Caco-2 (cell line): ENCODE results near the gene BMAL2. TPM values are rescaled to one million over a fixed set of nuclear protein-coding genes. Genes with fewer than 3 reads are reported as not detected.

Source experiments
- BruUV-seq: library from RNA; stranded (reverse); fragments of 400-500 nt; replicated peaks from 2 replicates; lab custom pipeline; 2021; lab: Mats Ljungman, UMichigan
- CTCF ChIA-PET: fragments of 300-600 bp; sonication (Branson Sonifier 250); formaldehyde crosslinking; loops from one replicate; lab custom pipeline; 2022; ENCODE audit warnings: antibody characterized with exemption; lab: Charles Lee
- POLR2A ChIA-PET: fragments of 300-600 bp; sonication (Branson Sonifier 250); formaldehyde crosslinking; loops from one replicate; lab custom pipeline; 2022; ENCODE audit warnings: antibody characterized with exemption; lab: Charles Lee
- DNase-seq, 2 experiments: peaks; one replicate each; pipeline versions ENCODE4 v3.0.0 to v3.0.0-alpha.2; 2020 to 2022
- H3K27me3 ChIP-seq: replicated peaks from 2 replicates; pipeline ENCODE4 v1.6.0; 2011; ENCODE audit warnings: low read length; ENCODE audit not compliant: control insufficient read depth, insufficient read depth
- H3K36me3 ChIP-seq: 2 replicates; pipeline ENCODE4 v1.5.1; 2011; ENCODE audit warnings: low read length; ENCODE audit not compliant: control insufficient read depth, insufficient read depth
- H3K4me1 ChIP-seq: fragments of 250-450 bp; sonication (Bioruptor Pico); 2 replicates; pipeline ENCODE4 v1.5.1; 2020; ENCODE audit warnings: mild to moderate bottlenecking
- H3K4me3 ChIP-seq: 2 replicates; pipeline ENCODE4 v1.5.1; 2011; ENCODE audit warnings: low read depth, mild to moderate bottlenecking, control low read depth, low read length
- H3K9me3 ChIP-seq: fragments of 250-450 bp; sonication (Bioruptor Pico); 2 replicates; pipeline ENCODE4 v1.5.1; 2020; ENCODE audit warnings: mild to moderate bottlenecking, moderate library complexity
- H3K27ac Mint-ChIP-seq: one replicate; pipeline ENCODE4 v1.8.0; 2022; ENCODE audit warnings: mixed read lengths; ENCODE audit not compliant: unreplicated experiment
- H3K27me3 Mint-ChIP-seq: one replicate; pipeline ENCODE4 v1.8.0; 2022; ENCODE audit warnings: mixed read lengths; ENCODE audit not compliant: insufficient read depth, unreplicated experiment
- H3K36me3 Mint-ChIP-seq: one replicate; pipeline ENCODE4 v1.8.0; 2022; ENCODE audit warnings: mild to moderate bottlenecking, mixed read lengths; ENCODE audit not compliant: insufficient read depth, unreplicated experiment
- H3K4me1 Mint-ChIP-seq: one replicate; pipeline ENCODE4 v1.8.0; 2022; ENCODE audit warnings: low read depth, mixed read lengths; ENCODE audit not compliant: unreplicated experiment
- H3K4me3 Mint-ChIP-seq: one replicate; pipeline ENCODE4 v1.8.0; 2022; ENCODE audit warnings: mild to moderate bottlenecking, moderate library complexity, mixed read lengths; ENCODE audit not compliant: unreplicated experiment
- H3K9me3 Mint-ChIP-seq: one replicate; pipeline ENCODE4 v1.8.0; 2022; ENCODE audit warnings: mixed read lengths; ENCODE audit not compliant: unreplicated experiment
- CTCF ChIP-seq, 2 experiments: fragments of 200-600 bp in 1 of 2; IDR thresholded peaks; 1 replicate in 1 of 2; 2 replicates in 1 of 2; pipeline versions ENCODE4 v1.5.1 to v1.8.0; 2011 to 2022; ENCODE audit warnings: antibody characterized with exemption in 1 of 2, control low read depth in 1 of 2, inconsistent platforms in 1 of 2, low read depth in 1 of 2, low read length in 1 of 2, mild to moderate bottlenecking in 1 of 2, moderate library complexity in 1 of 2; ENCODE audit not compliant: insufficient read depth in 1 of 2, severe bottlenecking in 1 of 2, unreplicated experiment in 1 of 2
- intact Hi-C: fragments of 100-400 bp; cut with micrococcal nuclease; formaldehyde crosslinking; loops from one replicate; pipeline ENCODE4 v1.10.0; 2022; ENCODE audit not compliant: unreplicated experiment
- total RNA-seq: library from RNA; stranded (reverse); gene quantifications from 2 replicates; pipeline ENCODE4 v1.2.3, GENCODE V29; 2022

Gene BMAL2
- total RNA-seq, 1 experiment from 2014 or later: 36.0 TPM

GRCh38 chr12:27296674-27297073, 36.0 kb upstream of the BMAL2 start:
- Mint-ChIP-seq H3K27ac (no peak overlapping the region), H3K4me1 (peaks cover 7% of the 10 kb centered on the region), H3K27me3 (no peaks in the 10 kb centered on the region), H3K4me3 (no peak overlapping the region), H3K9me3 (no peaks in the 10 kb centered on the region), H3K36me3 (peaks cover 15% of the 10 kb centered on the region)
- no peaks in the 10 kb centered on the region for H3K9me3 ChIP-seq
- DNase-seq: no peak
- intact Hi-C loops: no loop called here
- H3K27me3 ChIP-seq: no peaks in the 10 kb centered on the region
- BruUV-seq: no TSS peak
- no peaks in the 10 kb centered on the region for H3K36me3 ChIP-seq
- H3K4me1 ChIP-seq: peaks cover 6% of the 10 kb centered on the region; the same call in 1 of the 2 replicates
- POLR2A ChIA-PET: no interaction called here
- TF ChIP-seq CTCF (IDR thresholded peaks at IDR 0.05; ENCODE audit: insufficient read depth in 1 of 2, low read depth in 1 of 2, low read length in 1 of 2, severe bottlenecking in 1 of 2, unreplicated experiment in 1 of 2): no peak
- no peak overlapping the region for H3K4me3 ChIP-seq
- CTCF ChIA-PET: interaction anchor here (1.3 kb wide), 1 partner anchor 10 kb away, joined by 5 read pairs; no protein-coding TSS in a partner anchor

DNA sequence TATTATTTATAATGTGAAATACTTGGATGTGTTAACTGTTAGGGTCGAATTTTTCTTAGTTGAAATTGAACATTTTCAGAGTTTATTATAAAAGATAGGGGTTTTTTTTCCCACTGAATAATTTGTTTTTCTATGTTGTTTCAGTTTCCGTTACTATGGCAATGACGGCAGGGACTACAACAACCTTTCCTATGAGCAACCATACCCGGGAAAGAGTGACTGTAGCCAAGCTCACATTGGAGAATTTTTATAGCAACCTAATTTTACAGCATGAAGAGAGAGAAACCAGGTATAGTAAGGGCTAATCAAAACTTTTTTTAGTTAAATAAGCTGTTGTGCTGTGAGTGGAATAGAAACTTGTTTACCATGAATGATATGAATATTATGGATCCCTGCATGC, 35.1 kb upstream of the BMAL2 start:
- no peak for DNase-seq
- no peaks in the 10 kb centered on the region for H3K36me3 ChIP-seq
- no peak overlapping the region for H3K4me3 Mint-ChIP-seq
- no peaks in the 10 kb centered on the region for H3K27me3 Mint-ChIP-seq
- no peak for TF ChIP-seq CTCF (IDR thresholded peaks at IDR 0.05; ENCODE audit: insufficient read depth in 1 of 2, low read depth in 1 of 2, low read length in 1 of 2, severe bottlenecking in 1 of 2, unreplicated experiment in 1 of 2)
- BruUV-seq: no TSS peak
- no peaks in the 10 kb centered on the region for H3K9me3 Mint-ChIP-seq
- H3K36me3 Mint-ChIP-seq: peaks cover 15% of the 10 kb centered on the region
- CTCF ChIA-PET: interaction anchor here (1.3 kb wide), 1 partner anchor 9 kb away, joined by 5 read pairs; no protein-coding TSS in a partner anchor
- no peaks in the 10 kb centered on the region for H3K27me3 ChIP-seq
- peaks cover 7% of the 10 kb centered on the region for H3K4me1 Mint-ChIP-seq
- H3K9me3 ChIP-seq: no peaks in the 10 kb centered on the region
- H3K4me3 ChIP-seq: no peak overlapping the region
- no peak overlapping the region for H3K27ac Mint-ChIP-seq
- no peaks in the 10 kb centered on the region for H3K4me1 ChIP-seq
- intact Hi-C loops: no loop called here
- POLR2A ChIA-PET: no interaction called here

GRCh38 chr12:27299102-27299501, 33.5 kb upstream of the BMAL2 start:
- no TSS peak for BruUV-seq
- Mint-ChIP-seq H3K27ac (no peak overlapping the region), H3K4me3 (no peak overlapping the region), H3K36me3 (peaks cover 26% of the 10 kb centered on the region), H3K27me3 (no peaks in the 10 kb centered on the region), H3K4me1 (peaks cover 20% of the 10 kb centered on the region), H3K9me3 (no peaks in the 10 kb centered on the region)
- Histone ChIP-seq H3K4me3 (no peak overlapping the region), H3K4me1 (peaks cover 11% of the 10 kb centered on the region), H3K9me3 (no peaks in the 10 kb centered on the region), H3K36me3 (no peaks in the 10 kb centered on the region), H3K27me3 (no peaks in the 10 kb centered on the region)
- CTCF ChIA-PET: no interaction called here
- POLR2A ChIA-PET: no interaction called here
- no peak for DNase-seq
- intact Hi-C loops: no loop called here
- no peak for TF ChIP-seq CTCF (IDR thresholded peaks at IDR 0.05; ENCODE audit: insufficient read depth in 1 of 2, low read depth in 1 of 2, low read length in 1 of 2, severe bottlenecking in 1 of 2, unreplicated experiment in 1 of 2)
